ENCODE measurements around the gene EMILIN1. TPM values are rescaled to one million over a fixed set of nuclear protein-coding genes. Genes with fewer than 3 reads are reported as not detected.

The EMILIN1 gene
- total and polyA plus RNA-seq, 2 experiments from 2014 or later, result 3.2 to 15.4 TPM

DNA sequence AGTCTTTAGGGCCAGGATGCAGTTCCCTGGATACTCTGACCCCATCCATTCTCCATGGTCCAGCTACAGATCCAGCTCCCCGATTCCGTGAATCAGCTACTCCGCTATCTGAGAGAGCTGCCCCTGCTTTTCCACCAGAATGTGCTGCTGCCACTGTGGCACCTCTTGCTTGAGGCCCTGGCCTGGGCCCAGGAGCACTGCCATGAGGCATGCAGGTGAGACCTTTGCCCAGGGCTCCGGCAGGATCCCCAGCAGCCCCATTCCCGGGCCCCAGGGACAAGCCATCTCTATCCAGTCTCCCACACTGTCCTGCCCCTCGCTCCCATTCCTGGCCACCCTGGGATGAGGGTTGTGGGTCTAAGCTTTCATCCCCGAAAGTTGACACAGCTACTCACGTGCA, 38.1 kb upstream of the EMILIN1 start (continued):
- TF ChIP-seq CREB1 (CRISPR knock-in tag; IDR thresholded peaks at IDR 0.05; ENCODE audit: low read depth) (no peak), POLR2AphosphoS5 (IDR thresholded peaks at IDR 0.05; ENCODE audit: low read depth) (no peak), EZH2phosphoT487 (IDR thresholded peaks at IDR 0.05; ENCODE audit: unreplicated experiment) (no peak), STAT1 (IDR thresholded peaks at IDR 0.05; ENCODE audit: unreplicated experiment) (no peak), JUNB (IDR thresholded peaks at IDR 0.05; ENCODE audit: unreplicated experiment) (no peak), EZH2 (IDR thresholded peaks at IDR 0.05; ENCODE audit: low read depth, unreplicated experiment) (no peak), ZNF114 (CRISPR knock-in tag; IDR thresholded peaks at IDR 0.05) (no peak), ZNF331 (CRISPR knock-in tag; IDR thresholded peaks at IDR 0.05; ENCODE audit: low read depth) (no peak)
- TF ChIP-seq, protein P1, sequence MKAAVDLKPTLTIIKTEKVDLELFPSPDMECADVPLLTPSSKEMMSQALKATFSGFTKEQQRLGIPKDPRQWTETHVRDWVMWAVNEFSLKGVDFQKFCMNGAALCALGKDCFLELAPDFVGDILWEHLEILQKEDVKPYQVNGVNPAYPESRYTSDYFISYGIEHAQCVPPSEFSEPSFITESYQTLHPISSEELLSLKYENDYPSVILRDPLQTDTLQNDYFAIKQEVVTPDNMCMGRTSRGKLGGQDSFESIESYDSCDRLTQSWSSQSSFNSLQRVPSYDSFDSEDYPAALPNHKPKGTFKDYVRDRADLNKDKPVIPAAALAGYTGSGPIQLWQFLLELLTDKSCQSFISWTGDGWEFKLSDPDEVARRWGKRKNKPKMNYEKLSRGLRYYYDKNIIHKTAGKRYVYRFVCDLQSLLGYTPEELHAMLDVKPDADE (IDR thresholded peaks at IDR 0.05), result no peak
- TF ChIP-seq, protein P2, sequence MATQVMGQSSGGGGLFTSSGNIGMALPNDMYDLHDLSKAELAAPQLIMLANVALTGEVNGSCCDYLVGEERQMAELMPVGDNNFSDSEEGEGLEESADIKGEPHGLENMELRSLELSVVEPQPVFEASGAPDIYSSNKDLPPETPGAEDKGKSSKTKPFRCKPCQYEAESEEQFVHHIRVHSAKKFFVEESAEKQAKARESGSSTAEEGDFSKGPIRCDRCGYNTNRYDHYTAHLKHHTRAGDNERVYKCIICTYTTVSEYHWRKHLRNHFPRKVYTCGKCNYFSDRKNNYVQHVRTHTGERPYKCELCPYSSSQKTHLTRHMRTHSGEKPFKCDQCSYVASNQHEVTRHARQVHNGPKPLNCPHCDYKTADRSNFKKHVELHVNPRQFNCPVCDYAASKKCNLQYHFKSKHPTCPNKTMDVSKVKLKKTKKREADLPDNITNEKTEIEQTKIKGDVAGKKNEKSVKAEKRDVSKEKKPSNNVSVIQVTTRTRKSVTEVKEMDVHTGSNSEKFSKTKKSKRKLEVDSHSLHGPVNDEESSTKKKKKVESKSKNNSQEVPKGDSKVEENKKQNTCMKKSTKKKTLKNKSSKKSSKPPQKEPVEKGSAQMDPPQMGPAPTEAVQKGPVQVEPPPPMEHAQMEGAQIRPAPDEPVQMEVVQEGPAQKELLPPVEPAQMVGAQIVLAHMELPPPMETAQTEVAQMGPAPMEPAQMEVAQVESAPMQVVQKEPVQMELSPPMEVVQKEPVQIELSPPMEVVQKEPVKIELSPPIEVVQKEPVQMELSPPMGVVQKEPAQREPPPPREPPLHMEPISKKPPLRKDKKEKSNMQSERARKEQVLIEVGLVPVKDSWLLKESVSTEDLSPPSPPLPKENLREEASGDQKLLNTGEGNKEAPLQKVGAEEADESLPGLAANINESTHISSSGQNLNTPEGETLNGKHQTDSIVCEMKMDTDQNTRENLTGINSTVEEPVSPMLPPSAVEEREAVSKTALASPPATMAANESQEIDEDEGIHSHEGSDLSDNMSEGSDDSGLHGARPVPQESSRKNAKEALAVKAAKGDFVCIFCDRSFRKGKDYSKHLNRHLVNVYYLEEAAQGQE (IDR thresholded peaks at IDR 0.05; ENCODE audit: unreplicated experiment), result no peak
- TF ChIP-seq, protein P3, sequence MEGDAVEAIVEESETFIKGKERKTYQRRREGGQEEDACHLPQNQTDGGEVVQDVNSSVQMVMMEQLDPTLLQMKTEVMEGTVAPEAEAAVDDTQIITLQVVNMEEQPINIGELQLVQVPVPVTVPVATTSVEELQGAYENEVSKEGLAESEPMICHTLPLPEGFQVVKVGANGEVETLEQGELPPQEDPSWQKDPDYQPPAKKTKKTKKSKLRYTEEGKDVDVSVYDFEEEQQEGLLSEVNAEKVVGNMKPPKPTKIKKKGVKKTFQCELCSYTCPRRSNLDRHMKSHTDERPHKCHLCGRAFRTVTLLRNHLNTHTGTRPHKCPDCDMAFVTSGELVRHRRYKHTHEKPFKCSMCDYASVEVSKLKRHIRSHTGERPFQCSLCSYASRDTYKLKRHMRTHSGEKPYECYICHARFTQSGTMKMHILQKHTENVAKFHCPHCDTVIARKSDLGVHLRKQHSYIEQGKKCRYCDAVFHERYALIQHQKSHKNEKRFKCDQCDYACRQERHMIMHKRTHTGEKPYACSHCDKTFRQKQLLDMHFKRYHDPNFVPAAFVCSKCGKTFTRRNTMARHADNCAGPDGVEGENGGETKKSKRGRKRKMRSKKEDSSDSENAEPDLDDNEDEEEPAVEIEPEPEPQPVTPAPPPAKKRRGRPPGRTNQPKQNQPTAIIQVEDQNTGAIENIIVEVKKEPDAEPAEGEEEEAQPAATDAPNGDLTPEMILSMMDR (conservative IDR thresholded peaks at IDR 0.05; ENCODE audit: low read depth in 2 of 2), result no peak

DNA sequence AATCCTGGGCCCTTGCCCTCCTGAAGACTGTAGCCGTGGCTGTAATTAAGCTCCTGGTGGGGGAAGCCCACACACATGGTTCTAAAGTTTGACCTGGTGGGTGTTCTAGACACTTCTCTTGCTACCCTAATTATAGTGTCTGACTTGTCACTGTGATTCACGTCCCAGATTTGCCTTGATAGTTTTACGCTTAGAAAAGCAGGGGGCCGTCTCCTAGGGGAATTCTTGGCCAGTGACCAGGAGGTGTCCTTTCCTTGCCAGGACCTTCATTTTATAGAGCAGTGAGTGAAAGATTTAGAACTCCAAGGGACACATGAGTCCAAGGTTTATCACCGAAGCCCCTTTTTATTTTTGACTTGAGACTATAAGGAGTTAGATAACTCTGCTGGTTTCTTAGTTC, 36.7 kb upstream of the EMILIN1 start:
- Histone ChIP-seq H3F3A (replicated peaks; ENCODE audit: low read depth) (no peaks in the 10 kb centered on the region), H3K4me3 (no peak overlapping the region), H3K79me2 (replicated peaks; ENCODE audit: insufficient read depth) (no peaks in the 10 kb centered on the region), H3K4me1 (ENCODE audit: insufficient read depth) (no peaks in the 10 kb centered on the region), H3K36me3 (ENCODE audit: insufficient read depth) (peaks cover 17% of the 10 kb centered on the region; the same call in 1 of the 2 replicates), H4K20me1 (replicated peaks; ENCODE audit: insufficient read depth) (no peaks in the 10 kb centered on the region), H3K27me3 (ENCODE audit: insufficient read depth) (no peaks in the 10 kb centered on the region), H2AFZ (no peak overlapping the region), H3K9me2 (ENCODE audit: insufficient read depth) (no peaks in the 10 kb centered on the region), H3K27ac (ENCODE audit: low read depth) (no peak overlapping the region), H3K4me2 (no peak overlapping the region)
- Mint-ChIP-seq H3K36me3 (ENCODE audit: low read depth) (peaks cover 39% of the 10 kb centered on the region), H3K9me3 (no peaks in the 10 kb centered on the region), H3K4me1 (no peaks in the 10 kb centered on the region), H3K4me3 (no peak overlapping the region), H3K27me3 (ENCODE audit: insufficient read depth, low read depth, poor library complexity) (peaks cover 2% of the 10 kb centered on the region), H3K27ac (no peak overlapping the region)
- TF ChIP-seq, protein P3 (conservative IDR thresholded peaks at IDR 0.05; ENCODE audit: low read depth in 2 of 2), result no peak
- TF ChIP-seq EZH2phosphoT487 (IDR thresholded peaks at IDR 0.05; ENCODE audit: unreplicated experiment) (no peak), ZNF114 (CRISPR knock-in tag; IDR thresholded peaks at IDR 0.05) (no peak), STAT1 (IDR thresholded peaks at IDR 0.05; ENCODE audit: unreplicated experiment) (no peak), NANOG (IDR thresholded peaks at IDR 0.05; ENCODE audit: borderline replicate concordance) (no peak), JUNB (IDR thresholded peaks at IDR 0.05; ENCODE audit: unreplicated experiment) (no peak), POLR2AphosphoS5 (IDR thresholded peaks at IDR 0.05; ENCODE audit: low read depth) (no peak), EZH2 (IDR thresholded peaks at IDR 0.05; ENCODE audit: low read depth, unreplicated experiment) (no peak)
- ATAC-seq (no peak), DNase-seq (ENCODE audit: low spot score) (no peak)

Measured in GM23338 (cell line).